ENCODE results near the gene GRID2.

- TF ChIP-seq CTCF (conservative IDR thresholded peaks at IDR 0.05) (no peak), ZFX (IDR thresholded peaks at IDR 0.05) (no peak)
These were observed 41.4 kb upstream of the GRID2 start for GRCh38 chr4:92262371-92262770.
